K562 (cell line): Measurements from ENCODE around the gene LASP1. TPM values are rescaled to one million over a fixed set of nuclear protein-coding genes. Genes with fewer than 3 reads are reported as not detected.

ENCODE experiments used
- ARNT ChIP-seq, 2 experiments: fragments of 450-650 bp; IDR thresholded peaks; 2 replicates each; pipeline ENCODE4 v1.6.1; 2016; ENCODE audit warnings: mild to moderate bottlenecking in 1 of 2
- ATF2 ChIP-seq: sonication (generic); formaldehyde crosslinking; IDR thresholded peaks from 2 replicates; pipeline ENCODE4 v1.8.1; 2022; ENCODE audit warnings: missing genetic modification reagents
- CBFA2T3 ChIP-seq: fragments of 450-650 bp; IDR thresholded peaks from 2 replicates; pipeline ENCODE4 v1.6.1; 2017
- CBX2 ChIP-seq: fragments of 200-600 bp; sonication (generic); IDR thresholded peaks from one replicate; pipeline ENCODE4 v1.6.1; 2012; ENCODE audit warnings: mild to moderate bottlenecking, low read length, inconsistent platforms; ENCODE audit not compliant: insufficient read depth, poor library complexity, severe bottlenecking
- CREBBP ChIP-seq: IDR thresholded peaks from one replicate; pipeline ENCODE4 v1.6.1; 2012; ENCODE audit warnings: low read depth, mild to moderate bottlenecking, control low read depth, inconsistent platforms, low read length
- FIP1L1 ChIP-seq: fragments of 200-400 bp; formaldehyde crosslinking; IDR thresholded peaks from 2 replicates; pipeline ENCODE4 v1.6.1; 2018; ENCODE audit warnings: mild to moderate bottlenecking, low read depth, low read length; ENCODE audit not compliant: poor library complexity, severe bottlenecking
- FOXP4 ChIP-seq: sonication (generic); formaldehyde crosslinking; IDR thresholded peaks from 2 replicates; pipeline ENCODE4 v1.8.0; 2022; ENCODE audit warnings: mild to moderate bottlenecking, missing genetic modification reagents, borderline replicate concordance
- KLF6 ChIP-seq: fragments of 250-450 bp; sonication (Bioruptor Pico); IDR thresholded peaks from 2 replicates; pipeline ENCODE4 v1.4.0; 2020; ENCODE audit warnings: mild to moderate bottlenecking, moderate library complexity, borderline replicate concordance
- MLLT1 ChIP-seq, 2 experiments: fragments of 450-650 bp; IDR thresholded peaks; 2 replicates each; pipeline ENCODE4 v1.6.1; 2016
- MTA3 ChIP-seq: fragments of 450-650 bp; formaldehyde crosslinking; IDR thresholded peaks from 2 replicates; pipeline ENCODE4 v1.6.1; 2017; ENCODE audit warnings: mild to moderate bottlenecking, borderline replicate concordance
- RAD51 ChIP-seq: fragments of 450-650 bp; IDR thresholded peaks from 2 replicates; pipeline ENCODE4 v1.7.1; 2016; ENCODE audit warnings: low read depth, mild to moderate bottlenecking, borderline replicate concordance
- RBFOX2 ChIP-seq: fragments of 200-400 bp; formaldehyde crosslinking; IDR thresholded peaks from 2 replicates; pipeline ENCODE4 v1.6.1; 2017; ENCODE audit warnings: low read depth, mild to moderate bottlenecking, low read length, moderate library complexity
- RBM14 ChIP-seq: fragments of 200-400 bp; formaldehyde crosslinking; IDR thresholded peaks from 2 replicates; pipeline ENCODE4 v1.6.1; 2018; ENCODE audit warnings: low read depth, mild to moderate bottlenecking, low read length, moderate library complexity, borderline replicate concordance; ENCODE audit not compliant: insufficient read depth
- RBM22 ChIP-seq: fragments of 200-400 bp; formaldehyde crosslinking; IDR thresholded peaks from 2 replicates; pipeline ENCODE4 v1.6.1; 2018; ENCODE audit warnings: low read length, low read depth; ENCODE audit not compliant: poor library complexity, severe bottlenecking
- RBM34 ChIP-seq: fragments of 200-400 bp; formaldehyde crosslinking; IDR thresholded peaks from 2 replicates; pipeline ENCODE4 v1.6.1; 2018; ENCODE audit warnings: low read length, borderline replicate concordance; ENCODE audit not compliant: insufficient read depth
- SAFB2 ChIP-seq: fragments of 200-400 bp; formaldehyde crosslinking; IDR thresholded peaks from 2 replicates; pipeline ENCODE4 v1.6.1; 2018; ENCODE audit warnings: borderline replicate concordance, low read length, low read depth, moderate library complexity; ENCODE audit not compliant: severe bottlenecking
- ZBTB9 ChIP-seq: fragments of 450-650 bp; formaldehyde crosslinking; IDR thresholded peaks from 2 replicates; pipeline ENCODE4 v1.4.0; 2020; ENCODE audit warnings: mild to moderate bottlenecking, moderate library complexity
- ZFP36 ChIP-seq: fragments of 150-350 bp; IDR thresholded peaks from 2 replicates; pipeline ENCODE4 v1.6.1; 2018; ENCODE audit warnings: low read length, low read depth; ENCODE audit not compliant: partially characterized antibody
- ZNF124 ChIP-seq: sonication (generic); formaldehyde crosslinking; IDR thresholded peaks from 2 replicates; pipeline ENCODE4 v1.8.1; 2022; ENCODE audit warnings: missing genetic modification reagents
- ZNF140 ChIP-seq: fragments of 250-450 bp; sonication (Bioruptor Pico); IDR thresholded peaks from 2 replicates; pipeline ENCODE4 v1.8.0; 2021; ENCODE audit warnings: moderate library complexity, mild to moderate bottlenecking, inconsistent platforms
- ZNF23 ChIP-seq: fragments of 250-450 bp; sonication (Bioruptor Pico); IDR thresholded peaks from 2 replicates; pipeline ENCODE4 v1.4.0; 2020; ENCODE audit warnings: mild to moderate bottlenecking
- polyA plus RNA-seq, 8 experiments: library from polyadenylated mRNA; depleted of rRNA in 4 of 8; stranded (reverse) in 5 of 8; unstranded in 3 of 8; fragments of >200 nt; fragmentation: Nextera tagmentation in 2 of 8; fragmentation: Illumina TruSeq in 1 of 8; extraction: Ambion mirVana in 2 of 8; extraction: Trizol in 1 of 8; gene quantifications; 2 replicates each; pipeline versions ENCODE4 v1.2.1 to v1.2.3, GENCODE V29; 2011 to 2014; ENCODE audit warnings: inconsistent platforms in 1 of 8, missing spikeins in 1 of 8
- total RNA-seq, 7 experiments: library from RNA; depleted of rRNA in 6 of 7; stranded (reverse); fragments of >200 nt in 6 of 7; fragmentation: Illumina TruSeq in 2 of 7; extraction: Trizol in 2 of 7; gene quantifications; 2 replicates each; pipeline versions ENCODE4 v1.2.1 to v1.2.3, GENCODE V29; 2011 to 2021; ENCODE audit warnings: low replicate concordance in 1 of 7

Gene LASP1
- total and polyA plus RNA-seq, 9 of the 15 experiments (the other 6 are each of a cell fraction or from before 2014, with no cell fraction given), result 23.0 to 125 (median 55.3) TPM

- TF ChIP-seq MLLT1 (IDR thresholded peaks at IDR 0.05) (no peak), MTA3 (peak; percentile 75; the same call in 1 of the 2 replicates), KLF6 (CRISPR knock-in tag) (no peak), CBFA2T3 (peak; percentile 60), CREBBP (no peak), ZNF140 (CRISPR knock-in tag) (no peak), SAFB2 (no peak), ARNT (IDR thresholded peaks at IDR 0.05) (0 out of 4 replicates have a peak, but pooled peaks of 1 of the 2 experiments have one; percentile 68), FIP1L1 (no peak), CBX2 (no peak), ATF2 (CRISPR knock-in tag) (no peak), ZNF124 (CRISPR knock-in tag) (no peak), RBM34 (no peak), ZBTB9 (no peak), FOXP4 (CRISPR knock-in tag) (no peak), RAD51 (no peak), ZFP36 (no peak), RBM22 (no peak), RBM14 (no peak), ZNF23 (CRISPR knock-in tag) (no peak), RBFOX2 (peak; percentile 50; the same call in 1 of the 2 replicates)
Measured at GRCh38 chr17:38871247-38872015, 1.6 kb downstream of the LASP1 start (continued).
